Trophoblast cell (in vitro differentiated cells and primary cell): ENCODE data around the gene MORN5.

Source experiments
- DNase-seq, 2 donors: peaks; one replicate each; pipeline ENCODE4 v3.0.0-alpha.2; 2016
- H2AFZ ChIP-seq: 2 replicates; pipeline ENCODE4 v1.6.1; 2013; ENCODE audit warnings: low read length, moderate library complexity, mild to moderate bottlenecking; ENCODE audit not compliant: insufficient read depth, poor library complexity
- H2AK5ac ChIP-seq: 2 replicates; pipeline ENCODE4 v1.6.1; 2013; ENCODE audit warnings: mild to moderate bottlenecking, low read length
- H2BK120ac ChIP-seq: 2 replicates; pipeline ENCODE4 v1.6.1; 2013; ENCODE audit warnings: low read length, mild to moderate bottlenecking, moderate library complexity; ENCODE audit not compliant: insufficient read depth, poor library complexity
- H2BK12ac ChIP-seq: 2 replicates; pipeline ENCODE4 v1.6.1; 2013; ENCODE audit warnings: mild to moderate bottlenecking, low read length, moderate library complexity
- H2BK5ac ChIP-seq: 2 replicates; pipeline ENCODE4 v1.6.1; 2013; ENCODE audit warnings: low read length, low read depth, moderate library complexity, mild to moderate bottlenecking; ENCODE audit not compliant: poor library complexity
- H3K14ac ChIP-seq: 2 replicates; pipeline ENCODE4 v1.6.1; 2013; ENCODE audit warnings: mild to moderate bottlenecking, low read length
- H3K18ac ChIP-seq: 2 replicates; pipeline ENCODE4 v1.6.1; 2013; ENCODE audit warnings: mild to moderate bottlenecking, low read length
- H3K23ac ChIP-seq: 2 replicates; pipeline ENCODE4 v1.6.1; 2013; ENCODE audit warnings: low read length
- H3K27ac ChIP-seq: 2 replicates; pipeline ENCODE4 v1.5.1; 2013; ENCODE audit warnings: low read depth, mild to moderate bottlenecking, inconsistent platforms, low read length, moderate library complexity
- H3K27me3 ChIP-seq: 2 replicates; pipeline ENCODE4 v1.6.1; 2013; ENCODE audit warnings: inconsistent platforms, mild to moderate bottlenecking, low read length, moderate library complexity; ENCODE audit not compliant: insufficient read depth
- H3K36me3 ChIP-seq, 2 experiments: 1 replicate in 1 of 2; 2 replicates in 1 of 2; pipeline ENCODE4 v1.6.1; 2013; ENCODE audit warnings: low read length in 2 of 2, mild to moderate bottlenecking in 2 of 2, moderate library complexity in 1 of 2; ENCODE audit not compliant: insufficient read depth in 2 of 2, control insufficient read depth in 1 of 2
- H3K4ac ChIP-seq: 2 replicates; pipeline ENCODE4 v1.6.1; 2013; ENCODE audit warnings: low read depth, mild to moderate bottlenecking, low read length, moderate library complexity
- H3K4me1 ChIP-seq, 2 experiments: 1 replicate in 1 of 2; 2 replicates in 1 of 2; pipeline ENCODE4 v1.6.1; 2013; ENCODE audit warnings: low read length in 2 of 2, mild to moderate bottlenecking in 2 of 2, moderate library complexity in 1 of 2; ENCODE audit not compliant: insufficient read depth in 2 of 2, control insufficient read depth in 1 of 2
- H3K4me2 ChIP-seq: 2 replicates; pipeline ENCODE4 v1.6.1; 2013; ENCODE audit warnings: inconsistent platforms, mild to moderate bottlenecking, low read length, moderate library complexity
- H3K4me3 ChIP-seq: 2 replicates; pipeline ENCODE4 v1.5.1; 2013; ENCODE audit warnings: mild to moderate bottlenecking, low read depth, low read length, inconsistent platforms
- H3K79me1 ChIP-seq: one replicate; pipeline ENCODE4 v1.6.1; 2013; ENCODE audit warnings: low read length
- H3K79me2 ChIP-seq: 2 replicates; pipeline ENCODE4 v1.6.1; 2013; ENCODE audit warnings: low read length, mild to moderate bottlenecking; ENCODE audit not compliant: control insufficient read depth, insufficient read depth, poor library complexity
- H3K9ac ChIP-seq: 2 replicates; pipeline ENCODE4 v1.6.1; 2013; ENCODE audit warnings: mild to moderate bottlenecking, low read length
- H3K9me3 ChIP-seq: 2 replicates; pipeline ENCODE4 v1.6.1; 2013; ENCODE audit warnings: low read depth, mild to moderate bottlenecking, control low read depth, inconsistent platforms, low read length; ENCODE audit not compliant: insufficient read depth
- H4K12ac ChIP-seq: 2 replicates; pipeline ENCODE4 v1.6.1; 2013; ENCODE audit warnings: low read depth, mild to moderate bottlenecking, low read length, moderate library complexity
- H4K8ac ChIP-seq: 2 replicates; pipeline ENCODE4 v1.6.1; 2013; ENCODE audit warnings: low read depth, mild to moderate bottlenecking, low read length, moderate library complexity
- H4K91ac ChIP-seq: one replicate; pipeline ENCODE4 v1.6.1; 2013; ENCODE audit warnings: low read depth, mild to moderate bottlenecking, low read length, moderate library complexity
- WGBS: extraction: QIAGEN DNeasy Blood & Tissue Kit; methylation state at CpG from one replicate; pipeline ENCODE4 v1.1.7; 2013; ENCODE audit warnings: missing lambda C conversion rate; ENCODE audit not compliant: insufficient read length, insufficient coverage; ENCODE audit errors: extremely low coverage; 5-methylcytosine and 5-hydroxymethylcytosine counted together

The MORN5 gene

GRCh38 chr9:122221183-122221811, 61.6 kb downstream of the MORN5 start:
- peaks cover 95% of the 10 kb centered on the region for H3K27me3 ChIP-seq
- no peak overlapping the region for H2AK5ac ChIP-seq
- peaks cover 6% of the 10 kb centered on the region in 2 experiments for H3K4me1 ChIP-seq
- no peak overlapping the region for H4K8ac ChIP-seq
- no peak overlapping the region for H3K14ac ChIP-seq
- no peak overlapping the region for H3K27ac ChIP-seq
- H3K18ac ChIP-seq, result no peak overlapping the region
- H2BK12ac ChIP-seq, result no peak overlapping the region
- H4K91ac ChIP-seq, result no peak overlapping the region
- H3K79me1 ChIP-seq, result no peaks in the 10 kb centered on the region
- H3K9ac ChIP-seq, result no peak overlapping the region
- H2BK120ac ChIP-seq, result no peak overlapping the region
- H3K36me3 ChIP-seq, result no peaks in the 10 kb centered on the region
- H2BK5ac ChIP-seq, result no peak overlapping the region
- H3K4me2 ChIP-seq, result no peak overlapping the region
- H3K4me3 ChIP-seq, result no peak overlapping the region
- no peak overlapping the region for H3K4ac ChIP-seq
- peaks cover 16% of the 10 kb centered on the region for H3K9me3 ChIP-seq
- WGBS, result no CpG with 5 or more reads among the region's 27 CpGs
- H3K79me2 ChIP-seq, result no peaks in the 10 kb centered on the region
- no peak for DNase-seq
- no peak overlapping the region for H4K12ac ChIP-seq
- H2AFZ ChIP-seq, result no peak overlapping the region
- no peak overlapping the region for H3K23ac ChIP-seq

- H2BK12ac ChIP-seq, result no peak overlapping the region
- no CpG with 5 or more reads among the region's 5 CpGs for WGBS
- H3K79me2 ChIP-seq, result no peaks in the 10 kb centered on the region
- H4K91ac ChIP-seq, result no peak overlapping the region
- H3K14ac ChIP-seq, result no peak overlapping the region
- peaks cover 95% of the 10 kb centered on the region for H3K27me3 ChIP-seq
- H3K23ac ChIP-seq, result no peak overlapping the region
- peaks cover 6% of the 10 kb centered on the region in 2 experiments for H3K4me1 ChIP-seq
- no peaks in the 10 kb centered on the region for H3K79me1 ChIP-seq
- H4K12ac ChIP-seq, result no peak overlapping the region
- H3K36me3 ChIP-seq, result no peaks in the 10 kb centered on the region
- no peak overlapping the region for H4K8ac ChIP-seq
- no peak overlapping the region for H2AFZ ChIP-seq
- no peak overlapping the region for H3K27ac ChIP-seq
- no peak for DNase-seq
- no peak overlapping the region for H2AK5ac ChIP-seq
- no peak overlapping the region for H3K4me2 ChIP-seq
- no peak overlapping the region for H3K9ac ChIP-seq
- H3K4ac ChIP-seq, result no peak overlapping the region
- no peak overlapping the region for H2BK120ac ChIP-seq
- no peak overlapping the region for H3K4me3 ChIP-seq
- peaks cover 15% of the 10 kb centered on the region for H3K9me3 ChIP-seq
- no peak overlapping the region for H2BK5ac ChIP-seq
- H3K18ac ChIP-seq, result no peak overlapping the region
Observed at GRCh38 chr9:122222791-122223190, 63.1 kb downstream of the MORN5 start.

- Histone ChIP-seq H2BK120ac (no peak overlapping the region), H2BK12ac (no peak overlapping the region), H4K12ac (no peak overlapping the region), H3K79me2 (no peaks in the 10 kb centered on the region), H2BK5ac (no peak overlapping the region), H3K9me3 (peaks cover 12% of the 10 kb centered on the region), H3K18ac (no peak overlapping the region), H3K27me3 (peaks cover 93% of the 10 kb centered on the region), H3K27ac (no peak overlapping the region), H3K4ac (no peak overlapping the region), H3K9ac (no peak overlapping the region), H3K4me1 (peaks cover 8% of the 10 kb centered on the region in 2 experiments), H3K4me2 (no peak overlapping the region), H2AFZ (no peak overlapping the region), H2AK5ac (no peak overlapping the region), H3K14ac (no peak overlapping the region), H3K4me3 (no peak overlapping the region), H3K36me3 (no peaks in the 10 kb centered on the region), H4K8ac (no peak overlapping the region), H4K91ac (no peak overlapping the region), H3K23ac (no peak overlapping the region), H3K79me1 (no peaks in the 10 kb centered on the region)
- whole genome bisulfite sequencing, result no CpG with 5 or more reads among the region's 5 CpGs
- no peak for DNase-seq
Observed at GRCh38 chr9:122223435-122223834, 63.7 kb downstream of the MORN5 start.

- no peak overlapping the region for H2AK5ac ChIP-seq
- WGBS, result no CpG with 5 or more reads among the region's 51 CpGs
- H2BK120ac ChIP-seq, result no peak overlapping the region
Observed at GRCh38 chr9:122225312-122226141, 65.8 kb downstream of the MORN5 start.

More at GRCh38 chr9:122225312-122226141, 65.8 kb downstream of the MORN5 start:
- H3K18ac ChIP-seq, result no peak overlapping the region
- peaks cover 93% of the 10 kb centered on the region for H3K27me3 ChIP-seq
- H3K79me1 ChIP-seq, result no peaks in the 10 kb centered on the region
- H2BK12ac ChIP-seq, result no peak overlapping the region
- no peak overlapping the region for H3K9ac ChIP-seq
- no peak overlapping the region for H2BK5ac ChIP-seq
- H3K36me3 ChIP-seq, result no peaks in the 10 kb centered on the region
- H4K12ac ChIP-seq, result no peak overlapping the region
- no peak overlapping the region for H3K27ac ChIP-seq
- peaks cover 2 to 8% of the 10 kb centered on the region in 2 experiments for H3K4me1 ChIP-seq
- H4K91ac ChIP-seq, result no peak overlapping the region
- H3K14ac ChIP-seq, result no peak overlapping the region
- no peak overlapping the region for H3K4me3 ChIP-seq
- peaks cover 12% of the 10 kb centered on the region for H3K9me3 ChIP-seq
- H4K8ac ChIP-seq, result no peak overlapping the region
- DNase-seq, result no peak
- H2AFZ ChIP-seq, result no peak overlapping the region
- no peaks in the 10 kb centered on the region for H3K79me2 ChIP-seq
- H3K4ac ChIP-seq, result no peak overlapping the region
- no peak overlapping the region for H3K4me2 ChIP-seq
- no peak overlapping the region for H3K23ac ChIP-seq
